Left forelimb (tissue), 1 donor: ENCODE measurements around the gene CD247.

ENCODE experiments used
- DNase-seq: peaks from one replicate; pipeline ENCODE4 v3.0.0-alpha.2; 2018; ENCODE audit warnings: low spot score

Gene CD247

GRCh38 chr1:167412072-167412471 lies 106.3 kb downstream of the CD247 start:
- DNase-seq = no peak

GRCh38 chr1:167409183-167409582 lies 109.1 kb downstream of the CD247 start:
- DNase-seq = no peak

DNA sequence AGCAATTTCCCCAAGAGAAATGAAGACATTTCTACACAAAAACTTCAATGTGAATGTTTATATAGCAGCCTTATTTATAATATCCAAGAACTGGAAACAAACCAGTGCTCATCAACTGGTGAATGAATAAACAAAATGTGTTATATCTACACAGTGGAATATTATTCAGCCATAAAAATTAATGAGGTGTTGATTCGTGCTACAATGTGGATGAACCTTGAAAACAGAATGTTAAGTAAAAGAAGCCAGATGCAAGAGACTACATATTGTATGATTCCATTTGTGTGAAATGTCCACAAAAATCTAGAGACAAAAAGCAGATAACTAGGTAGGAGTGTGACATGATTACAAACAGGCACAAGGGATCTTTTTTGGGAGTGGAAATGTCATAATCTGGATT lies 110.0 kb downstream of the CD247 start:
- DNase-seq = no peak

DNA sequence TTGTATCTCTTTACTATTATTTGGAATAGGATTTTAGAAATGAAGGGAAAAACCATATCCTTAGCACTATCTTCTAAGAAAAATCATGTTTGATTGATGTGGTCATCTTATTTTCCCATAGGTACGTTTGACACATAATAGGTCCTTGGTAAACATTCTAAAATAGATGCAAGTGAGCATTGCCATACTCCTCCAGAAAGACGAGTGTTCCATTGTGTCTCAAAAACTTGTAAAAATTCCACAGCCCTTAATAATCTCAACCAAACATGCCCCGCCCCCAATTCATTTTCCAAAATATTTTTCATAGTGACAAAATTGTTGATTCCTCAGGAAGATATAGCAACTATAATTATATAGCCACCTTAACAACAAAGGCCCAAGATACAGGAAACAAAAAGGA lies 113.4 kb downstream of the CD247 start:
- DNase-seq = no peak

- no peak for DNase-seq
Measured at GRCh38 chr1:167404161-167404888, 114.0 kb downstream of the CD247 start.

DNA sequence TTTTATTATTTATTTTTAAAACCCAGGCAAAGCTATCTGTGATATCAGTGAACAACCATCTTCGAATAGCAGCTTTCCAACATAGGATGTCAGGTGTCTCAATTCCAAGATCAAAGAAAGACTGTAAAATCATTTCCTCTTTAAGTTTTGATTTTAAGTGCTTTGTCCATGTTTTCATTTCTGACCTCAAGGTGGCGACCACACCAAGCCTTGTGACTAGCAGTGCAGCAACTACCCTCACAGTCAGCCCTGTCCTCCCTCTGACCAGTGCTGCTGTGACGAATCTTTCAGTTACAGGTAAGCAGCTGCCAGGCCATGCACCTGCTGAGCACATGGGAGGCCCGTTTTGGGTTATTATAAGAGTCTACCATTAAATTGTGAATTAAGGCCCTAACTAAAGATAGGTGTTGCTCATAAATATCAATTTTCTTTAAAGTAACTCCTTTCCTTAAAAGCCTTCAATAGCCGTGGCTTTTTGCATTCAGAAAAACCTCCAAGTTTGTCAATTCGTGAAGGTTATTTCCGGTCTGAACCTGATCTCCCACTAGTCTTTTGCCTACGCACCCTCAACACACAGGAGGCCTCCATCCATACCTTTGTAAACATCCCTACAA lies 117.0 kb downstream of the CD247 start:
- DNase-seq = no peak

- DNase-seq = no peak
Measured at GRCh38 chr1:167400359-167400953, 117.9 kb downstream of the CD247 start.

GRCh38 chr1:167392200-167392696 lies 126.1 kb downstream of the CD247 start:
- no peak for DNase-seq

DNA sequence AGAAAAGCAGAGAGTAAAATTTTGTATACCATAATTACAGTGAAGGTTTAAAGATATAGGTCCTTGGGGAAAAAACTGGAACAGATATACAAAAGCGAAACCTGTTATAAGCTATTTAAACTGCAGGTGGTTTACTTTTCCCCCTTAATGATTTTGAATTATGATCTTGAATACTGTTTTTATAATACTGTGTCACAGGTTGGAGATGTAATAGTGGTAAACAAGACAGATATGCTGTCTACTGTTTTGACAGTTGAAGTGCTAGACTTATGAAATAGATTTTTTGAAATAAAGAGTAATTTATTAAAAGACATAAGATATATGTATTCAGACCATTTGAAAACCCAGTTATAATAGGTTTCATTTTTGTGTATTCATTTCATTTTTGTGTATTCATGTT lies 129.4 kb downstream of the CD247 start:
- no peak for DNase-seq

DNA sequence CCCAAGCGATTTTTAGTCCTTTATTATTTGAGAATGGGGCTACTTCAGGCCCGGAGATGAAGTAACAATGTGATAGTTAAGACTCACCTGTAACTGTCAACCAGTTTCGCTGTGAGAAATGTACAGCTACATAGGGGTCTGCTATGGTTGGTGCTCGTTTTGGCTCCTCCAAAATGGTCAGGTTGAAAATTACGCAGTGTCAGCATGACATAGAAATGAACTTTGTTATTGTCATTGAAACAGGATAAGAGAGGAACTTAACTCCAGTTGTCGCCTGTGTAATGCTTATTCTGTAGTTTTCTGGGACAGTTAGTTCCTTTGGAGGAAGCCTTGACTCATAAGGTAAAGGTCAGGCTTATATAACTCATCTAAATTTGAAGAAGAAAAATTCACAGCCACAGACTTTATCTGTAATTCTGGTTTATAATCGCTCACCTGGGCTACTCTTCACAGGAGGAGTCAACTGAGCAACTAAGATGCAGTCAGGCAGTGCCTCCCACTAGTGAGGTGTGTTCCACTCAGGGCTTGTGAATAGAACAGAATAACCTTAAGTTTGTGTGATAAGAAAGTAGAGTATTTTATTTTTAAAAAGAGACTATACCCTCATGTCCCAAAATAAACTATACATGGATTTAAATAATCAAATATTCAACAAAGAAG lies 130.9 kb downstream of the CD247 start:
- no peak for DNase-seq
